K562 (cell line): ENCODE measurements around the gene EWSR1. TPM values are rescaled to one million over a fixed set of nuclear protein-coding genes. Genes with fewer than 3 reads are reported as not detected.

Experiments
- ATAC-seq: fragments of 200-7000 bp; cut with Tn5 transposase; 3 replicates; pipeline ENCODE4 v1.9.1; 2020; ENCODE audit warnings: moderate library complexity
- BruUV-seq: library from RNA; stranded (reverse); fragments of 400-500 nt; replicated peaks from 2 replicates; lab custom pipeline; 2021; lab: Mats Ljungman, UMichigan
- CTCF ChIA-PET: fragments of 300-600 bp; formaldehyde crosslinking; extraction: SDS; loops from one replicate; lab custom pipeline; 2021; ENCODE audit warnings: low intra/inter-chr PET ratio; lab: Yijun Ruan, JAX
- POLR2A ChIA-PET: fragments of 300-600, 350-650 bp; sonication (Branson Sonifier 250); formaldehyde crosslinking; extraction: SDS; loops from one replicate; lab custom pipeline; 2021; ENCODE audit warnings: antibody characterized with exemption, inconsistent platforms; lab: Yijun Ruan, JAX
- DNase-seq, 4 experiments: peaks; one replicate each; pipeline versions ENCODE4 v3.0.0 to v3.0.0-alpha.2; 2011 to 2018; ENCODE audit warnings: low spot score in 3 of 4, mixed read lengths in 3 of 4; ENCODE audit errors: extremely low read depth in 1 of 4
- FAIRE-seq: peaks from 2 replicates; lab custom pipeline; 2011; peaks lifted over from hg19 to GRCh38; lab: Jason Lieb, UNC
- H2AFZ ChIP-seq: 2 replicates; pipeline ENCODE4 v1.6.0; 2011; ENCODE audit warnings: low read depth, low read length, control low read depth, inconsistent platforms
- H3K27ac ChIP-seq: fragments of 200-600 bp; 3 replicates; pipeline ENCODE4 v1.8.0; 2011; ENCODE audit warnings: low read depth, mild to moderate bottlenecking, control low read depth, inconsistent platforms, low read length, moderate library complexity, mixed read lengths; ENCODE audit errors: extremely low read depth
- H3K27me3 ChIP-seq, 2 experiments: fragments of 300-600 bp in 1 of 2; 2 replicates in 1 of 2; 3 replicates in 1 of 2; pipeline versions ENCODE4 v1.6.0 to v1.8.0; 2011; ENCODE audit warnings: inconsistent platforms in 2 of 2, low read length in 2 of 2, mild to moderate bottlenecking in 1 of 2, mixed read lengths in 1 of 2, moderate library complexity in 1 of 2; ENCODE audit not compliant: control insufficient read depth in 2 of 2, insufficient read depth in 2 of 2
- H3K36me3 ChIP-seq: fragments of 300-600 bp; 3 replicates; pipeline ENCODE4 v1.8.0; 2011; ENCODE audit warnings: mild to moderate bottlenecking, low read length, inconsistent platforms; ENCODE audit not compliant: control insufficient read depth, insufficient read depth
- H3K4me1 ChIP-seq, 2 experiments: fragments of 200-600 bp in 1 of 2; replicated peaks in 1 of 2; 2 replicates in 1 of 2; 3 replicates in 1 of 2; pipeline versions ENCODE4 v1.5.1 to v1.8.0; 2011; ENCODE audit warnings: inconsistent platforms in 2 of 2, low read length in 2 of 2, mild to moderate bottlenecking in 1 of 2, mixed read lengths in 1 of 2, moderate library complexity in 1 of 2; ENCODE audit not compliant: control insufficient read depth in 2 of 2, insufficient read depth in 2 of 2
- H3K4me2 ChIP-seq: 2 replicates; pipeline ENCODE4 v1.6.1; 2011; ENCODE audit warnings: low read length, control low read depth, inconsistent platforms, mixed read lengths; ENCODE audit not compliant: insufficient read depth
- H3K4me3 ChIP-seq: fragments of 200-600 bp; sonication (generic), shearing (Covaris generic); 2 replicates; pipeline ENCODE4 v1.5.1; 2016; ENCODE audit warnings: control low read depth, inconsistent platforms
- H3K79me2 ChIP-seq: fragments of 200-600 bp; 3 replicates; pipeline ENCODE4 v1.8.0; 2011; ENCODE audit warnings: low read length, inconsistent platforms; ENCODE audit not compliant: control insufficient read depth, insufficient read depth
- H3K9ac ChIP-seq, 2 experiments: 2 replicates each; pipeline versions ENCODE4 v1.6.0 to v1.6.1; 2011; ENCODE audit warnings: low read depth in 2 of 2, low read length in 2 of 2, control low read depth in 1 of 2, inconsistent platforms in 1 of 2, mild to moderate bottlenecking in 1 of 2, mixed read lengths in 1 of 2; ENCODE audit not compliant: insufficient read depth in 1 of 2
- H3K9me1 ChIP-seq: one replicate; pipeline ENCODE4 v1.6.0; 2011; ENCODE audit warnings: inconsistent platforms, mild to moderate bottlenecking, low read length, moderate library complexity; ENCODE audit not compliant: control insufficient read depth, insufficient read depth
- H3K9me3 ChIP-seq: replicated peaks from 2 replicates; pipeline ENCODE4 v1.5.1; 2011; ENCODE audit warnings: low read depth, low read length, inconsistent platforms; ENCODE audit not compliant: control insufficient read depth, insufficient read depth
- H4K20me1 ChIP-seq: replicated peaks from 2 replicates; pipeline ENCODE4 v1.6.1; 2011; ENCODE audit warnings: low read length, inconsistent platforms, mixed read lengths; ENCODE audit not compliant: control insufficient read depth, insufficient read depth
- ARNT ChIP-seq, 2 experiments: fragments of 450-650 bp; IDR thresholded peaks; 2 replicates each; pipeline ENCODE4 v1.6.1; 2016; ENCODE audit warnings: mild to moderate bottlenecking in 1 of 2
- BMI1 ChIP-seq: fragments of 150-350 bp; IDR thresholded peaks from 2 replicates; pipeline ENCODE4 v1.6.1; 2014; ENCODE audit warnings: low read length
- ELF2 ChIP-seq: fragments of 250-450 bp; sonication (Bioruptor Pico); IDR thresholded peaks from 2 replicates; pipeline ENCODE4 v1.5.0; 2021; ENCODE audit warnings: mild to moderate bottlenecking
- TAF9B ChIP-seq: fragments of 450-650 bp; IDR thresholded peaks from 2 replicates; pipeline ENCODE4 v1.6.1; 2018; ENCODE audit warnings: mild to moderate bottlenecking; ENCODE audit not compliant: partially characterized antibody
- TCF3 ChIP-seq: sonication (generic); formaldehyde crosslinking; IDR thresholded peaks from 2 replicates; pipeline ENCODE4 v1.4.0; 2020; ENCODE audit warnings: mild to moderate bottlenecking, missing genetic modification reagents
- XRCC5 ChIP-seq: fragments of 200-400 bp; formaldehyde crosslinking; IDR thresholded peaks from 2 replicates; pipeline ENCODE4 v1.6.1; 2017; ENCODE audit warnings: low read depth, mild to moderate bottlenecking, low read length
- ZBTB5 ChIP-seq: fragments of 450-650 bp; IDR thresholded peaks from 2 replicates; pipeline ENCODE4 v1.6.1; 2017; ENCODE audit warnings: antibody characterized with exemption
- ZEB2 ChIP-seq: fragments of 450-650 bp; IDR thresholded peaks from 2 replicates; pipeline ENCODE4 v1.6.1; 2016
- ZKSCAN1 ChIP-seq: fragments of 150-350 bp; IDR thresholded peaks from 2 replicates; pipeline ENCODE4 v1.6.1; 2016; ENCODE audit warnings: low read depth, low read length
- WGBS: fragments of 100-300 bp; shearing (Covaris generic); methylation state at CpG from one replicate; pipeline ENCODE4 v1.1.6; 2016; ENCODE audit warnings: low coverage, mixed read lengths; ENCODE audit not compliant: insufficient coverage; ENCODE audit errors: missing lambda C conversion rate; 5-methylcytosine and 5-hydroxymethylcytosine counted together
- in situ Hi-C: fragments of 300-500 bp; cut with MboI; formaldehyde crosslinking; loops from 4 replicates; pipeline ENCODE4 v1.15.0; 2018; ENCODE audit warnings: inconsistent platforms, mixed read lengths
- intact Hi-C: fragments of 100-400 bp; cut with micrococcal nuclease; formaldehyde crosslinking; loops from 2 replicates; pipeline ENCODE4 v1.14.2; 2022
- polyA plus RNA-seq, 8 experiments: library from polyadenylated mRNA; depleted of rRNA in 4 of 8; stranded (reverse) in 5 of 8; unstranded in 3 of 8; fragments of >200 nt; fragmentation: Nextera tagmentation in 2 of 8; fragmentation: Illumina TruSeq in 1 of 8; extraction: Ambion mirVana in 2 of 8; extraction: Trizol in 1 of 8; gene quantifications; 2 replicates each; pipeline versions ENCODE4 v1.2.1 to v1.2.3, GENCODE V29; 2011 to 2014; ENCODE audit warnings: inconsistent platforms in 1 of 8, missing spikeins in 1 of 8
- total RNA-seq, 7 experiments: library from RNA; depleted of rRNA in 6 of 7; stranded (reverse); fragments of >200 nt in 6 of 7; fragmentation: Illumina TruSeq in 2 of 7; extraction: Trizol in 2 of 7; gene quantifications; 2 replicates each; pipeline versions ENCODE4 v1.2.1 to v1.2.3, GENCODE V29; 2011 to 2021; ENCODE audit warnings: low replicate concordance in 1 of 7
- TF ChIP-seq, protein P1 (sequence below): IDR thresholded peaks from 2 replicates; pipeline ENCODE4 v1.6.1; 2011; ENCODE audit not compliant: insufficient read length; ENCODE audit errors: extremely low read depth
- TF ChIP-seq, protein P2 (sequence below): fragments of 150-350 bp; IDR thresholded peaks from 2 replicates; pipeline ENCODE4 v1.6.1; 2014; ENCODE audit warnings: low read depth, mild to moderate bottlenecking, low read length, borderline replicate concordance

Gene EWSR1
- total and polyA plus RNA-seq, 9 of the 15 experiments (the other 6 are each of a cell fraction or from before 2014, with no cell fraction given): 83.3 to 450 (median 239) TPM

DNA sequence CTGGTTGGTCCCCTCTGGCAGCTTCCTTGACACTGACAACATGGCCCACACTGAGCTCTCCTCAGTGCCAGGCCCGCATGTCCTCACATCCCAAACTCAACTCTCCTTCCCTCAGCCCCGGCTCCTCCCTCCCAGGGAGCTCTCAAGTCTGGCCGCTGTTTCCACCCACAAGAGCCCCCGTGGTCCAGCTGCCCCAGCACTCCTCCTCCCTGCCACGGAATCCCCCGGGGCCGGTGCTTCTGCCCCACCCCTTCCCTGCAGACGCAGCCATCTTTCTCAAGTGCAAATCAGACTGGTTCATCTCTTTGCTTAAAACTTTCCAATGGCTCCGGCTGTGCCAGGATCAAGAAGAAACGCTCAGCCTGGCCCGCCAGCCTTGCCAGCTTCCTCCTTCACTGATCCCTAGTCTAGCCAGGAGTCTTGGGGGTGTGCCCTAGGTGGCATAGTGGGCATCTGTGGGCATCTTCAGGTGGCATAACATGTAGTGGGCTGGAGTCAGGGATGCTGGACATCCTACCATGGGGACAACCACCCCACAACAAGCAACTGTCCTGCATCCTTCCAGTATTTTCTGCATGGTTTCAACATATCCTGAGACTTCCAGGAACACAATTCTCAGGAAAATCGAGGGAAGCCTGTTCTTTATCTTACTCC lies 69.7 kb downstream of the EWSR1 start:
- Histone ChIP-seq H3K27me3 (no peaks in the 10 kb centered on the region), H3K9ac (no peak overlapping the region), H2AFZ (no peak overlapping the region), H3K9me3 (no peaks in the 10 kb centered on the region), H4K20me1 (no peaks in the 10 kb centered on the region), H3K4me2 (no peak overlapping the region), H3K4me3 (no peak overlapping the region), H3K79me2 (no peaks in the 10 kb centered on the region), H3K9me1 (no peaks in the 10 kb centered on the region), H3K36me3 (peaks cover 64% of the 10 kb centered on the region; the same call in 2 of the 3 replicates), H3K4me1 (peaks cover 0 to 4% of the 10 kb centered on the region in 2 experiments; a peak in 3 of 5 replicates), H3K27ac (no peak overlapping the region)
- ChIA-PET POLR2A (interaction anchor here (0.5 to 0.7 kb wide), 2 partner anchors 38 to 108 kb away, joined by 3 to 4 read pairs; no protein-coding TSS in a partner anchor), CTCF (no interaction called here)
- ATAC-seq (no peak), FAIRE-seq (no peak), DNase-seq (no peak)
- no TSS peak for BruUV-seq
- 85% methylated on average over 7 of the region's 12 CpGs for WGBS
- in situ Hi-C loops (no loop called here), intact Hi-C loops (no loop called here)
- TF ChIP-seq ELF2 (CRISPR knock-in tag) (no peak), ZKSCAN1 (no peak), BMI1 (no peak), TCF3 (CRISPR knock-in tag) (no peak), ZEB2 (no peak), ARNT (IDR thresholded peaks at IDR 0.05) (no peak), ZBTB5 (no peak), TAF9B (no peak), XRCC5 (no peak)
- TF ChIP-seq, protein P1, sequence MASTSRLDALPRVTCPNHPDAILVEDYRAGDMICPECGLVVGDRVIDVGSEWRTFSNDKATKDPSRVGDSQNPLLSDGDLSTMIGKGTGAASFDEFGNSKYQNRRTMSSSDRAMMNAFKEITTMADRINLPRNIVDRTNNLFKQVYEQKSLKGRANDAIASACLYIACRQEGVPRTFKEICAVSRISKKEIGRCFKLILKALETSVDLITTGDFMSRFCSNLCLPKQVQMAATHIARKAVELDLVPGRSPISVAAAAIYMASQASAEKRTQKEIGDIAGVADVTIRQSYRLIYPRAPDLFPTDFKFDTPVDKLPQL: no peak
- TF ChIP-seq, protein P2, sequence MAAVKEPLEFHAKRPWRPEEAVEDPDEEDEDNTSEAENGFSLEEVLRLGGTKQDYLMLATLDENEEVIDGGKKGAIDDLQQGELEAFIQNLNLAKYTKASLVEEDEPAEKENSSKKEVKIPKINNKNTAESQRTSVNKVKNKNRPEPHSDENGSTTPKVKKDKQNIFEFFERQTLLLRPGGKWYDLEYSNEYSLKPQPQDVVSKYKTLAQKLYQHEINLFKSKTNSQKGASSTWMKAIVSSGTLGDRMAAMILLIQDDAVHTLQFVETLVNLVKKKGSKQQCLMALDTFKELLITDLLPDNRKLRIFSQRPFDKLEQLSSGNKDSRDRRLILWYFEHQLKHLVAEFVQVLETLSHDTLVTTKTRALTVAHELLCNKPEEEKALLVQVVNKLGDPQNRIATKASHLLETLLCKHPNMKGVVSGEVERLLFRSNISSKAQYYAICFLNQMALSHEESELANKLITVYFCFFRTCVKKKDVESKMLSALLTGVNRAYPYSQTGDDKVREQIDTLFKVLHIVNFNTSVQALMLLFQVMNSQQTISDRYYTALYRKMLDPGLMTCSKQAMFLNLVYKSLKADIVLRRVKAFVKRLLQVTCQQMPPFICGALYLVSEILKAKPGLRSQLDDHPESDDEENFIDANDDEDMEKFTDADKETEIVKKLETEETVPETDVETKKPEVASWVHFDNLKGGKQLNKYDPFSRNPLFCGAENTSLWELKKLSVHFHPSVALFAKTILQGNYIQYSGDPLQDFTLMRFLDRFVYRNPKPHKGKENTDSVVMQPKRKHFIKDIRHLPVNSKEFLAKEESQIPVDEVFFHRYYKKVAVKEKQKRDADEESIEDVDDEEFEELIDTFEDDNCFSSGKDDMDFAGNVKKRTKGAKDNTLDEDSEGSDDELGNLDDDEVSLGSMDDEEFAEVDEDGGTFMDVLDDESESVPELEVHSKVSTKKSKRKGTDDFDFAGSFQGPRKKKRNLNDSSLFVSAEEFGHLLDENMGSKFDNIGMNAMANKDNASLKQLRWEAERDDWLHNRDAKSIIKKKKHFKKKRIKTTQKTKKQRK: no peak
